T-cell (primary cell): ENCODE data around the gene SORCS3. TPM values are rescaled to one million over a fixed set of nuclear protein-coding genes. Genes with fewer than 3 reads are reported as not detected.

ENCODE experiments used
- ATAC-seq, 4 experiments: fragments of 200-7000 bp in 3 of 4; fragments of 150-1000 bp in 1 of 4; cut with Tn5 transposase; replicated peaks in 1 of 4; 1 replicate in 3 of 4; 2 replicates in 1 of 4; pipeline ENCODE4 v1.10.0; 2021; ENCODE audit warnings: moderate library complexity in 3 of 4, mild to moderate bottlenecking in 2 of 4, moderate number of reproducible peaks in 1 of 4
- CTCF ChIA-PET, 2 donors: fragments of 300-600 bp; sonication (Branson Sonifier 250); formaldehyde crosslinking; loops; one replicate each; lab custom pipeline; 2022; ENCODE audit warnings: antibody characterized with exemption in 2 of 2; lab: Charles Lee
- POLR2A ChIA-PET, 2 donors: fragments of 300-600 bp; sonication (Branson Sonifier 250); formaldehyde crosslinking; loops; one replicate each; lab custom pipeline; 2022; ENCODE audit warnings: antibody characterized with exemption in 2 of 2; lab: Charles Lee
- DNase-seq, 35 experiments: peaks; one replicate each; pipeline versions ENCODE4 v3.0.0 to v3.0.0-alpha.2; 2013 to 2023
- H3K27ac ChIP-seq: one replicate; pipeline ENCODE4 v1.5.1; 2013; ENCODE audit warnings: low read length
- H3K27me3 ChIP-seq, 2 experiments: replicated peaks in 1 of 2; 1 replicate in 1 of 2; 2 replicates in 1 of 2; pipeline versions ENCODE4 v1.6.1 to v1.7.0; 2013; ENCODE audit warnings: low read length in 1 of 2, mixed read lengths in 1 of 2; ENCODE audit not compliant: control insufficient read depth in 2 of 2, insufficient read depth in 2 of 2; ENCODE audit errors: extremely low read depth in 1 of 2
- H3K36me3 ChIP-seq, 2 donors: 1 replicate in 1 of 2; 2 replicates in 1 of 2; pipeline versions ENCODE4 v1.6.1 to v1.7.0; 2013; ENCODE audit warnings: low read length in 1 of 2; ENCODE audit not compliant: control insufficient read depth in 2 of 2, insufficient read depth in 1 of 2; ENCODE audit errors: extremely low read depth in 1 of 2
- H3K4me1 ChIP-seq, 2 experiments: 1 replicate in 1 of 2; 2 replicates in 1 of 2; pipeline versions ENCODE4 v1.6.1 to v1.7.0; 2013; ENCODE audit warnings: low read length in 2 of 2, mixed read lengths in 1 of 2; ENCODE audit not compliant: insufficient read depth in 2 of 2, control insufficient read depth in 1 of 2; ENCODE audit errors: extremely low read depth in 1 of 2
- H3K4me3 ChIP-seq, 2 donors: 1 replicate in 1 of 2; 2 replicates in 1 of 2; pipeline versions ENCODE4 v1.5.1 to v1.7.0; 2013; ENCODE audit warnings: mild to moderate bottlenecking in 2 of 2, low read length in 1 of 2, moderate library complexity in 1 of 2; ENCODE audit not compliant: control insufficient read depth in 1 of 2; ENCODE audit errors: extremely low read depth in 1 of 2
- H3K9me3 ChIP-seq: 2 replicates; pipeline ENCODE4 v1.7.0; 2013
- H3K27ac Mint-ChIP-seq, 2 donors: one replicate each; pipeline ENCODE4 v1.8.0; 2020 to 2021; ENCODE audit warnings: mild to moderate bottlenecking in 2 of 2, mixed read lengths in 2 of 2
- H3K27me3 Mint-ChIP-seq, 2 donors: one replicate each; pipeline ENCODE4 v1.8.0; 2021 to 2022; ENCODE audit warnings: mixed read lengths in 2 of 2
- H3K36me3 Mint-ChIP-seq: one replicate; pipeline ENCODE4 v1.8.0; 2021; ENCODE audit warnings: mixed read lengths
- H3K4me1 Mint-ChIP-seq, 3 donors: one replicate each; pipeline ENCODE4 v1.8.0; 2020 to 2022; ENCODE audit warnings: mixed read lengths in 3 of 3, mild to moderate bottlenecking in 1 of 3
- H3K4me3 Mint-ChIP-seq, 3 donors: one replicate each; pipeline ENCODE4 v1.8.0; 2020 to 2022; ENCODE audit warnings: mild to moderate bottlenecking in 3 of 3, mixed read lengths in 3 of 3, moderate library complexity in 3 of 3
- H3K9me3 Mint-ChIP-seq, 3 donors: one replicate each; pipeline ENCODE4 v1.8.0; 2020 to 2022; ENCODE audit warnings: mixed read lengths in 3 of 3
- WGBS: methylation state at CpG from one replicate; pipeline ENCODE4 v1.1.5; 2013; ENCODE audit warnings: missing lambda C conversion rate; ENCODE audit not compliant: insufficient coverage; 5-methylcytosine and 5-hydroxymethylcytosine counted together
- total RNA-seq, 35 experiments: library from RNA in 6 of 35; stranded (reverse) in 6 of 35; fragments of 120-200 nt in 1 of 35; gene quantifications; one replicate each; pipeline versions ENCODE4 v1.2.1 to v1.2.4 and lab custom pipeline; 2013 to 2026

SORCS3 gene
- total RNA-seq, 5 donors from 2014 or later (not counting 1 experiment from before 2014, with no cell fraction given) = 0.03 to 1.8 (median 0.50) TPM; not detected in 1

GRCh38 chr10:104894681-104895080 is 253.6 kb downstream of the SORCS3 start:
- ChIA-PET CTCF (no interaction called here), POLR2A (interaction anchor here in 1 of 2 donors (0.5 kb wide), 1 partner anchor 31 kb away, joined by 3 read pairs; no protein-coding TSS in a partner anchor)
- H3K27me3 Mint-ChIP-seq = peaks cover 0 to 10% of the 10 kb centered on the region in 2 donors
- no peak overlapping the region for H3K4me3 Mint-ChIP-seq
- Histone ChIP-seq H3K27me3 (peaks cover 0 to 4% of the 10 kb centered on the region in 2 experiments), H3K27ac (no peak overlapping the region), H3K9me3 (no peaks in the 10 kb centered on the region), H3K4me3 (no peak overlapping the region), H3K36me3 (no peaks in the 10 kb centered on the region), H3K4me1 (no peaks in the 10 kb centered on the region)
- no peak overlapping the region for H3K27ac Mint-ChIP-seq
- 48% methylated on average over 3 of the region's 3 CpGs for WGBS
- DNase-seq (no peak), ATAC-seq (no peak)
- no peaks in the 10 kb centered on the region for H3K4me1 Mint-ChIP-seq
- peaks cover 9 to 12% (median 12%) of the 10 kb centered on the region in 3 donors for H3K9me3 Mint-ChIP-seq
- no peaks in the 10 kb centered on the region for H3K36me3 Mint-ChIP-seq

GRCh38 chr10:104895541-104895940 is 254.5 kb downstream of the SORCS3 start:
- Mint-ChIP-seq H3K27me3 (peaks cover 0 to 10% of the 10 kb centered on the region in 2 donors), H3K27ac (no peak overlapping the region), H3K36me3 (no peaks in the 10 kb centered on the region), H3K9me3 (peaks cover 6 to 7% (median 7%) of the 10 kb centered on the region in 3 donors), H3K4me1 (no peaks in the 10 kb centered on the region), H3K4me3 (no peak overlapping the region)
- H3K9me3 ChIP-seq = no peaks in the 10 kb centered on the region
- no peaks in the 10 kb centered on the region for H3K4me1 ChIP-seq
- CTCF ChIA-PET = no interaction called here
- POLR2A ChIA-PET = interaction anchor here in 1 of 2 donors (0.5 kb wide), 1 partner anchor 32 kb away, joined by 3 read pairs; no protein-coding TSS in a partner anchor
- no CpG with 5 or more reads among the region's 1 CpG for WGBS
- no peak overlapping the region for H3K27ac ChIP-seq
- no peaks in the 10 kb centered on the region for H3K36me3 ChIP-seq
- H3K4me3 ChIP-seq = no peak overlapping the region
- peaks cover 0 to 4% of the 10 kb centered on the region in 2 experiments for H3K27me3 ChIP-seq
- no peak for DNase-seq
- ATAC-seq = no peak

GRCh38 chr10:104895981-104896380 is 254.9 kb downstream of the SORCS3 start:
- ATAC-seq = no peak
- Histone ChIP-seq H3K36me3 (no peaks in the 10 kb centered on the region), H3K27me3 (peaks cover 0 to 4% of the 10 kb centered on the region in 2 experiments), H3K4me3 (no peak overlapping the region), H3K4me1 (no peaks in the 10 kb centered on the region), H3K9me3 (no peaks in the 10 kb centered on the region), H3K27ac (no peak overlapping the region)
- ChIA-PET CTCF (no interaction called here), POLR2A (no interaction called here)
- H3K36me3 Mint-ChIP-seq = no peaks in the 10 kb centered on the region
- DNase-seq = no peak
- H3K4me3 Mint-ChIP-seq = no peak overlapping the region
- no peaks in the 10 kb centered on the region for H3K4me1 Mint-ChIP-seq
- no peak overlapping the region for H3K27ac Mint-ChIP-seq
- peaks cover 0 to 10% of the 10 kb centered on the region in 2 donors for H3K27me3 Mint-ChIP-seq
- WGBS = no CpG with 5 or more reads among the region's 1 CpG
- H3K9me3 Mint-ChIP-seq = peaks cover 1 to 5% (median 4%) of the 10 kb centered on the region in 3 donors

GRCh38 chr10:104897696-104898095 is 256.6 kb downstream of the SORCS3 start:
- no CpG with 5 or more reads among the region's 4 CpGs for WGBS
- no peak overlapping the region for H3K4me3 ChIP-seq
- no peaks in the 10 kb centered on the region for H3K36me3 ChIP-seq
- peaks cover 0 to 4% of the 10 kb centered on the region in 2 experiments for H3K27me3 ChIP-seq
- ChIA-PET POLR2A (no interaction called here), CTCF (no interaction called here)
- Mint-ChIP-seq H3K27ac (no peak overlapping the region), H3K27me3 (peaks cover 0 to 10% of the 10 kb centered on the region in 2 donors), H3K9me3 (peaks cover 0 to 3% (median 0%) of the 10 kb centered on the region in 3 donors), H3K4me1 (no peaks in the 10 kb centered on the region), H3K4me3 (no peak overlapping the region), H3K36me3 (no peaks in the 10 kb centered on the region)
- no peak overlapping the region for H3K27ac ChIP-seq
- DNase-seq (no peak), ATAC-seq (no peak)
- no peaks in the 10 kb centered on the region for H3K4me1 ChIP-seq
- H3K9me3 ChIP-seq = no peaks in the 10 kb centered on the region

- Mint-ChIP-seq H3K9me3 (no peaks in the 10 kb centered on the region), H3K27me3 (peaks cover 4 to 10% of the 10 kb centered on the region in 2 donors), H3K36me3 (no peaks in the 10 kb centered on the region), H3K27ac (no peak overlapping the region), H3K4me1 (no peaks in the 10 kb centered on the region), H3K4me3 (no peak overlapping the region)
- Histone ChIP-seq H3K9me3 (no peaks in the 10 kb centered on the region), H3K4me1 (no peaks in the 10 kb centered on the region), H3K27ac (no peak overlapping the region), H3K27me3 (peaks cover 0 to 4% of the 10 kb centered on the region in 2 experiments), H3K36me3 (no peaks in the 10 kb centered on the region), H3K4me3 (no peak overlapping the region)
- CTCF ChIA-PET = no interaction called here
- POLR2A ChIA-PET = no interaction called here
- ATAC-seq (no peak), DNase-seq (no peak)
Measured at GRCh38 chr10:104899779-104900178, 258.7 kb downstream of the SORCS3 start.

GRCh38 chr10:104903433-104903832 is 262.3 kb downstream of the SORCS3 start:
- Histone ChIP-seq H3K9me3 (no peaks in the 10 kb centered on the region), H3K27ac (no peak overlapping the region), H3K27me3 (no peaks in the 10 kb centered on the region), H3K4me1 (no peaks in the 10 kb centered on the region), H3K36me3 (no peaks in the 10 kb centered on the region), H3K4me3 (no peak overlapping the region)
- ChIA-PET POLR2A (no interaction called here), CTCF (no interaction called here)
- peaks cover 0 to 4% of the 10 kb centered on the region in 2 donors for H3K27me3 Mint-ChIP-seq
- WGBS = 100% methylated on average over 1 of the region's 3 CpGs
- ATAC-seq = no peak
- no peak overlapping the region for H3K4me3 Mint-ChIP-seq
- H3K9me3 Mint-ChIP-seq = no peaks in the 10 kb centered on the region
- H3K27ac Mint-ChIP-seq = no peak overlapping the region
- DNase-seq = no peak
- no peaks in the 10 kb centered on the region for H3K36me3 Mint-ChIP-seq
- H3K4me1 Mint-ChIP-seq = peaks cover 0 to under 1% (median 0%) of the 10 kb centered on the region in 3 donors
